Smooth muscle cell (in vitro differentiated cells): ENCODE results near the gene HIPK2. TPM values are rescaled to one million over a fixed set of nuclear protein-coding genes. Genes with fewer than 3 reads are reported as not detected.

Experiments
- DNase-seq: peaks from one replicate; lab custom pipeline; 2025; ENCODE audit not compliant: unreplicated experiment; lab: John Stamatoyannopoulos, UW
- H2AFZ ChIP-seq: fragments of 200-600 bp; sonication (generic); 2 replicates; pipeline ENCODE4 v1.6.0; 2016; ENCODE audit warnings: antibody characterized with exemption, low read depth, mild to moderate bottlenecking
- H3F3A ChIP-seq: fragments of 200-600 bp; sonication (generic); 2 replicates; pipeline ENCODE4 v1.6.0; 2017; ENCODE audit warnings: antibody characterized with exemption, low read depth
- H3K27ac ChIP-seq: fragments of 200-600 bp; sonication (generic); 2 replicates; pipeline ENCODE4 v1.5.1; 2016; ENCODE audit warnings: low read depth, mild to moderate bottlenecking
- H3K27me3 ChIP-seq: fragments of 200-600 bp; sonication (generic); 2 replicates; pipeline ENCODE4 v1.6.1; 2016; ENCODE audit warnings: low read depth, mild to moderate bottlenecking
- H3K36me3 ChIP-seq: fragments of 200-600 bp; sonication (generic); 2 replicates; pipeline ENCODE4 v1.5.1; 2016; ENCODE audit warnings: low read depth
- H3K4me1 ChIP-seq: fragments of 200-600 bp; sonication (generic); 2 replicates; pipeline ENCODE4 v1.5.1; 2016; ENCODE audit warnings: low read depth
- H3K4me2 ChIP-seq: fragments of 200-600 bp; sonication (generic); 2 replicates; pipeline ENCODE4 v1.6.0; 2016; ENCODE audit warnings: mild to moderate bottlenecking
- H3K4me3 ChIP-seq: fragments of 200-600 bp; sonication (generic); 2 replicates; pipeline ENCODE4 v1.5.1; 2016; ENCODE audit warnings: mild to moderate bottlenecking
- H3K79me2 ChIP-seq: fragments of 200-600 bp; sonication (generic); 2 replicates; pipeline ENCODE4 v1.6.0; 2016; ENCODE audit warnings: low read depth, mild to moderate bottlenecking
- H3K9ac ChIP-seq: fragments of 200-600 bp; sonication (generic); 2 replicates; pipeline ENCODE4 v1.6.0; 2016; ENCODE audit warnings: low read depth
- H3K9me3 ChIP-seq: fragments of 200-600 bp; sonication (generic); replicated peaks from 2 replicates; pipeline ENCODE4 v1.5.1; 2016; ENCODE audit warnings: low read depth
- H4K20me1 ChIP-seq: fragments of 200-600 bp; sonication (generic); 2 replicates; pipeline ENCODE4 v1.6.0; 2016; ENCODE audit warnings: low read depth
- WGBS: methylation state at CpG from one replicate; pipeline ENCODE4 v1.1.7; 2016; ENCODE audit warnings: low lambda C conversion rate; 5-methylcytosine and 5-hydroxymethylcytosine counted together
- polyA plus RNA-seq: library from polyadenylated mRNA; unstranded; fragments of >200 nt; fragmentation: Nextera tagmentation; extraction: Ambion mirVana; gene quantifications from 2 replicates; pipeline ENCODE4 v1.2.1, GENCODE V29; 2016
- total RNA-seq: library from RNA; depleted of rRNA; stranded (reverse); fragments of >200 nt; gene quantifications from 2 replicates; pipeline ENCODE4 v1.2.3, GENCODE V29; 2014
- TF ChIP-seq, protein P1 (sequence below): fragments of 200-600 bp; sonication (generic); IDR thresholded peaks from 2 replicates; pipeline ENCODE4 v1.5.1; 2017; ENCODE audit warnings: borderline replicate concordance, mild to moderate bottlenecking, antibody characterized with exemption; ENCODE audit not compliant: insufficient read depth, poor library complexity, severe bottlenecking

Gene HIPK2
- total and polyA plus RNA-seq, 2 experiments from 2014 or later, result 3.0 to 11.2 TPM

DNA sequence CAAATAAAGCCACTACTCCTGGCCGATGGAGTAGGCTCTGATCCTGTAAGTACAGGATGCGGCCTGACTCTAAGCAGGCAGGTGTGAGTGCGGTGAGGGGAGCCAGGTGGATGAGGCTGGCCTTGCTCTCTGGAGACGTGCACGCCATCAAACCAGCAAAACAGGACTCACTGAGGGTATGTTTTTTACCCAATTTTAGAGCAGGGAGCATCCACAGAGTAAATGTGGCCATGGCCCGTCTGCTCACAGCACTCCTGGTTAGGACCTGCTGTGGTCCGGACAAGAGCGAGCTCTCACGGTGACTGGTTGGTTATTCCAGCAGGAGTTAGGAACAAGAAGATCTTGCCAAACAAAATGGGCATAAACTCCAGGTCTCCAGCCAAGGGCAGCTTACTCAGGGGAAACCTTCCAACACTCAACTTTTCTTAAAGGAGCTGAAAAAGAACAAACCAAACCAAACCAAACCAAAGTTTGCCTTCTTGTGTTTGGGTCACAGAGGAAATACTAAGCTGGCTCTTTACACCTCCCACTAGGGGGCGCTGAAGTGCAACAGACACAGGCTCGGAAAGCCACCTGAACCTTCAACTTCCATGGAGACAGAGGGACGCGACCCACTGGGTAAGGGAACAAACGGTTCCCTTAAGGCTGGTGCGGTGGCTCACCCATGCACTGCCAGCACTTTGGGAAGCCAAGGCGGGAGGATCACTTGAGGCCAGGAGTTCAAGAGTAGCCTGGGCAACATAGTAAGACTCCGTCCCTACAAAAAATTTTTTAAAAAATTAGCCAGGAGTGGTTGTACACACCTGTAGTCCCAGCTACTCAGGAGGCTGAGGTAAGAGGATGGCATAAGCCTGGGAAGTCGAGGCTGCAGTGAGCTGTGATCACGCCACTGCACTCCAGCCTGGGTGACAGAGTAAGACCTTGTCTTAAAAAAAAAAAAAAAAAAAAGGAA lies 131.9 kb downstream of the HIPK2 start:
- H3K9ac ChIP-seq, result no peak overlapping the region
- no peak overlapping the region for H3K4me2 ChIP-seq
- no peaks in the 10 kb centered on the region for H3K36me3 ChIP-seq
- no peaks in the 10 kb centered on the region for H3K27me3 ChIP-seq
- H3K79me2 ChIP-seq, result no peaks in the 10 kb centered on the region
- no peak overlapping the region for H2AFZ ChIP-seq
- peak; percentile 41 for DNase-seq
- no peaks in the 10 kb centered on the region for H3F3A ChIP-seq
- TF ChIP-seq, protein P1, sequence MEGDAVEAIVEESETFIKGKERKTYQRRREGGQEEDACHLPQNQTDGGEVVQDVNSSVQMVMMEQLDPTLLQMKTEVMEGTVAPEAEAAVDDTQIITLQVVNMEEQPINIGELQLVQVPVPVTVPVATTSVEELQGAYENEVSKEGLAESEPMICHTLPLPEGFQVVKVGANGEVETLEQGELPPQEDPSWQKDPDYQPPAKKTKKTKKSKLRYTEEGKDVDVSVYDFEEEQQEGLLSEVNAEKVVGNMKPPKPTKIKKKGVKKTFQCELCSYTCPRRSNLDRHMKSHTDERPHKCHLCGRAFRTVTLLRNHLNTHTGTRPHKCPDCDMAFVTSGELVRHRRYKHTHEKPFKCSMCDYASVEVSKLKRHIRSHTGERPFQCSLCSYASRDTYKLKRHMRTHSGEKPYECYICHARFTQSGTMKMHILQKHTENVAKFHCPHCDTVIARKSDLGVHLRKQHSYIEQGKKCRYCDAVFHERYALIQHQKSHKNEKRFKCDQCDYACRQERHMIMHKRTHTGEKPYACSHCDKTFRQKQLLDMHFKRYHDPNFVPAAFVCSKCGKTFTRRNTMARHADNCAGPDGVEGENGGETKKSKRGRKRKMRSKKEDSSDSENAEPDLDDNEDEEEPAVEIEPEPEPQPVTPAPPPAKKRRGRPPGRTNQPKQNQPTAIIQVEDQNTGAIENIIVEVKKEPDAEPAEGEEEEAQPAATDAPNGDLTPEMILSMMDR, result peak; percentile 89
- 60% methylated on average over 19 of the region's 19 CpGs for WGBS
- H3K4me1 ChIP-seq, result peaks cover 6% of the 10 kb centered on the region
- H3K27ac ChIP-seq, result no peak overlapping the region
- no peak overlapping the region for H3K4me3 ChIP-seq
- H3K9me3 ChIP-seq, result no peaks in the 10 kb centered on the region
- peaks cover 90% of the 10 kb centered on the region for H4K20me1 ChIP-seq

DNA sequence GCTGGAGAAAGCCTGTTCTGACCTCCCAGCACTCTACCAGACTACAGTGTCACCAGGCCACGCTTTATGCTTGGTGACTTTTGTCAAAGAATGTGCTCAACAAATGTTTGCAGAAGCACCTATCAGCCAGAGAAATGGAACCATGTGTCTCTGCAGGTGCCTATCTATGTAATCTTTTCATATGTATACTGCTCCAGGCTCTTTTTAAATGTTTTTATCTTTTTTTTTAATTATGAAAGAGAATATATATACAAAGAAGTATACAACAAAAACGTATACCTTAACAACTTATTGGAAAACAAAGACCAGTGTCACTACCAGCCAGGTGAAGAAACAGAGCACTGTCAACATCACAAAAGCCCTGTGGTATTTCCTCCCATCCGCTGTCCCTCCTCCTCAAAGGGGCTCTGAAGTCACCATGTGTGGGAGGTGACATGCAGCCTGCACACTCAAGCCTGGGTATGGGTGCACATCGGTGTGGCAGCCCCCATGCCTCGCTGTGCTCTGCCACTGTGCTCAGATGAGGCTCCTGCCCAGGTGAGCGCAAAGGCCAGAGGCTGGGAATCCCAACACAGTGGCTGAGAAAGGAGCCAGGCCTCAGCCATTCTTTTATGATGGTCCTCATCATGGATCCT lies 133.7 kb downstream of the HIPK2 start:
- H3K79me2 ChIP-seq, result no peaks in the 10 kb centered on the region
- H3K9ac ChIP-seq, result no peak overlapping the region
- H4K20me1 ChIP-seq, result peaks cover 93% of the 10 kb centered on the region
- no peak overlapping the region for H3K4me3 ChIP-seq
- H2AFZ ChIP-seq, result no peak overlapping the region
- no peak overlapping the region for H3K27ac ChIP-seq
- no peak overlapping the region for H3K4me2 ChIP-seq
- DNase-seq, result no peak
- TF ChIP-seq, protein P1, result no peak
- no peaks in the 10 kb centered on the region for H3K36me3 ChIP-seq
- no peaks in the 10 kb centered on the region for H3F3A ChIP-seq
- peaks cover 6% of the 10 kb centered on the region for H3K4me1 ChIP-seq
- H3K9me3 ChIP-seq, result no peaks in the 10 kb centered on the region
- WGBS, result 86% methylated on average over 6 of the region's 6 CpGs
- H3K27me3 ChIP-seq, result no peaks in the 10 kb centered on the region

DNA sequence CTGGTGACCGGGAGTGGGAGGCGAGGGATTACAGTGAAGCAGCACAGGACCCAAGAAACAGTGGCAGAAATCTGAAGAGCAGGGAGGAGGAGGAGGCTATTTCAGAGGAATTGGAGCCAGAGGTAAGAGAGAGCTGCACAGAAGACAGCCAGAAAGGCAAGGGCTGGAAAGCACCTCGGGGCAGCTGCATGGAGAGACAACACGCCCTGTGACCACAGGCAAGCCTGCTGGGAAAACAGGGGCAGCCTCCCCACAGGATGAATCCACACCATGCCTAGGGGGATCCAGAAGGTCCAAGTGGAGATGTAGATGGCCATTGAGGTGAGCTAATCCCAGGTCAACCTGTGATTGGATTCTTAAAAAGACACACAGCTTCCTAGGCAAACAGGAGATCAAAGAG lies 135.5 kb downstream of the HIPK2 start:
- Histone ChIP-seq H3K79me2 (no peaks in the 10 kb centered on the region), H3K36me3 (no peaks in the 10 kb centered on the region), H3K4me2 (no peak overlapping the region), H3K4me1 (no peaks in the 10 kb centered on the region), H2AFZ (no peak overlapping the region), H4K20me1 (peaks cover 90% of the 10 kb centered on the region), H3K9ac (no peak overlapping the region), H3K27me3 (no peaks in the 10 kb centered on the region), H3K4me3 (no peak overlapping the region), H3F3A (no peaks in the 10 kb centered on the region), H3K27ac (no peak overlapping the region), H3K9me3 (no peaks in the 10 kb centered on the region)
- 51% methylated on average over 4 of the region's 4 CpGs for WGBS
- TF ChIP-seq, protein P1, result no peak
- DNase-seq, result no peak
